OCI-LY7 (cell line): ENCODE results near the gene CCDC83. TPM values are rescaled to one million over a fixed set of nuclear protein-coding genes. Genes with fewer than 3 reads are reported as not detected.

Experiments
- BruUV-seq: library from RNA; stranded (reverse); fragments of 400-500 nt; replicated peaks from 2 replicates; lab custom pipeline; 2021; lab: Mats Ljungman, UMichigan
- CTCF ChIA-PET: fragments of 300-600 bp; sonication (Branson Sonifier 250); formaldehyde crosslinking; loops from one replicate; lab custom pipeline; 2022; ENCODE audit warnings: antibody characterized with exemption; ENCODE audit not compliant: unreplicated experiment; lab: Charles Lee
- POLR2A ChIA-PET: fragments of 300-600 bp; sonication (Branson Sonifier 250); formaldehyde crosslinking; loops from one replicate; lab custom pipeline; 2022; ENCODE audit warnings: antibody characterized with exemption; lab: Charles Lee
- DNase-seq: peaks from one replicate; pipeline ENCODE4 v3.0.0-alpha.2; 2015; ENCODE audit warnings: low spot score
- H2AFZ ChIP-seq: fragments of 200-600 bp; sonication (generic), shearing (Covaris generic); 2 replicates; pipeline ENCODE4 v1.6.1; 2014; ENCODE audit warnings: mild to moderate bottlenecking, antibody characterized with exemption, low read length, moderate library complexity
- H3K27ac ChIP-seq: fragments of 200-600 bp; sonication (generic); 2 replicates; pipeline ENCODE4 v1.5.1; 2014; ENCODE audit warnings: mixed run types, low read depth, mild to moderate bottlenecking, moderate library complexity, low read length, inconsistent platforms; ENCODE audit not compliant: poor library complexity, severe bottlenecking
- H3K36me3 ChIP-seq: fragments of 200-600 bp; sonication (generic); 2 replicates; pipeline ENCODE4 v1.6.1; 2014; ENCODE audit warnings: mild to moderate bottlenecking, antibody characterized with exemption, low read length, moderate library complexity, mixed read lengths; ENCODE audit not compliant: insufficient read depth
- H3K4me1 ChIP-seq: fragments of 200-600 bp; sonication (generic); 2 replicates; pipeline ENCODE4 v1.5.1; 2014; ENCODE audit warnings: mild to moderate bottlenecking, low read length; ENCODE audit not compliant: insufficient read depth, poor library complexity, severe bottlenecking
- H3K4me2 ChIP-seq: fragments of 200-600 bp; sonication (generic); 2 replicates; pipeline ENCODE4 v1.6.1; 2014; ENCODE audit warnings: mild to moderate bottlenecking, low read length
- H3K4me3 ChIP-seq: fragments of 200-600 bp; sonication (generic); 2 replicates; pipeline ENCODE4 v1.5.1; 2014; ENCODE audit warnings: mild to moderate bottlenecking, low read depth, low read length; ENCODE audit not compliant: poor library complexity, severe bottlenecking
- H3K79me2 ChIP-seq: fragments of 200-600 bp; sonication (generic); 2 replicates; pipeline ENCODE4 v1.6.1; 2016; ENCODE audit warnings: low read depth, mild to moderate bottlenecking, low read length, moderate library complexity, mixed read lengths; ENCODE audit not compliant: insufficient read depth
- H3K9me2 ChIP-seq: fragments of 200-600 bp; sonication (generic); 2 replicates; pipeline ENCODE4 v1.6.1; 2016; ENCODE audit warnings: mild to moderate bottlenecking, low read length, mixed read lengths; ENCODE audit not compliant: insufficient read depth
- H3K9me3 ChIP-seq: fragments of 200-600 bp; sonication (generic); 2 replicates; pipeline ENCODE4 v1.6.1; 2014; ENCODE audit warnings: mild to moderate bottlenecking, mixed run types, low read length, mixed read lengths
- H4K20me1 ChIP-seq: fragments of 200-600 bp; sonication (generic); 2 replicates; pipeline ENCODE4 v1.6.1; 2014; ENCODE audit warnings: mild to moderate bottlenecking, antibody characterized with exemption, low read length, moderate library complexity, mixed read lengths; ENCODE audit not compliant: insufficient read depth
- EZH2phosphoT487 ChIP-seq: fragments of 200-600 bp; sonication (generic); IDR thresholded peaks from 2 replicates; pipeline ENCODE4 v1.6.1; 2018; ENCODE audit warnings: low read depth, borderline replicate concordance, mild to moderate bottlenecking, mixed run types, antibody characterized with exemption, low read length, moderate library complexity, mixed read lengths
- intact Hi-C: fragments of 100-400 bp; cut with micrococcal nuclease; formaldehyde crosslinking; loops from one replicate; pipeline ENCODE4 v1.10.0; 2022; ENCODE audit not compliant: unreplicated experiment
- total RNA-seq, 2 experiments: library from RNA; depleted of rRNA in 1 of 2; stranded (reverse); fragments of >200 nt in 1 of 2; shearing (Covaris generic) in 1 of 2; gene quantifications; 2 replicates each; pipeline ENCODE4 v1.2.3, GENCODE V29; 2014 to 2022
- TF ChIP-seq, protein P1 (sequence below): fragments of 200-600 bp; sonication (generic); conservative IDR thresholded peaks from 2 replicates; pipeline ENCODE4 v1.5.1; 2014; ENCODE audit warnings: mild to moderate bottlenecking, antibody characterized with exemption, low read length, moderate library complexity, mixed read lengths

Gene CCDC83
- total RNA-seq, 2 experiments from 2014 or later: not detected

DNA sequence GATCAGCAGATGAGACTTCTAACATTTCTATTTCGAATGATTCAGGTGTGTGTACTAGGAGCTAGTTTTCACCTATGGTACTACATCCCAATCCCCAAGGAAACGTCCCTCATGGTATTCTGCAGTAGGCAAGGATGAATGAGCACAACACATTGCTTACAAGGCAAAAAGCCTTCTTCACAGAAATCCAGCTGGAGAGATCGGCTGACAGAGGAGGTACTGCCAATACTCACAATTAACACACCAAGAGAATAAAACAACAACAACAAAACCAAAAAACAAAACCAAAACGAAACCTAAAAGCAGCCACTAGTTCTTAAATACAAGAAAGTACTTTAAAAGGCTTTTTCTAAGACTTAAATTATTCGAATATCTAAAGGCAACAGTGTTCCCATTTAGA is 112.3 kb downstream of the CCDC83 start:
- no peak for DNase-seq
- H3K4me3 ChIP-seq: no peak overlapping the region
- ChIA-PET POLR2A (interaction anchor here (1.4 kb wide), 1 partner anchor 21 kb away, joined by 3 read pairs; no protein-coding TSS in a partner anchor), CTCF (interaction anchor here (1.2 kb wide), 1 partner anchor 48 kb away, joined by 3 read pairs; no protein-coding TSS in a partner anchor)
- H2AFZ ChIP-seq: no peak overlapping the region
- no peak overlapping the region for H3K4me2 ChIP-seq
- H3K79me2 ChIP-seq: no peaks in the 10 kb centered on the region
- H4K20me1 ChIP-seq: no peaks in the 10 kb centered on the region
- H3K4me1 ChIP-seq: no peaks in the 10 kb centered on the region
- intact Hi-C loops: no loop called here
- TF ChIP-seq, protein P1, sequence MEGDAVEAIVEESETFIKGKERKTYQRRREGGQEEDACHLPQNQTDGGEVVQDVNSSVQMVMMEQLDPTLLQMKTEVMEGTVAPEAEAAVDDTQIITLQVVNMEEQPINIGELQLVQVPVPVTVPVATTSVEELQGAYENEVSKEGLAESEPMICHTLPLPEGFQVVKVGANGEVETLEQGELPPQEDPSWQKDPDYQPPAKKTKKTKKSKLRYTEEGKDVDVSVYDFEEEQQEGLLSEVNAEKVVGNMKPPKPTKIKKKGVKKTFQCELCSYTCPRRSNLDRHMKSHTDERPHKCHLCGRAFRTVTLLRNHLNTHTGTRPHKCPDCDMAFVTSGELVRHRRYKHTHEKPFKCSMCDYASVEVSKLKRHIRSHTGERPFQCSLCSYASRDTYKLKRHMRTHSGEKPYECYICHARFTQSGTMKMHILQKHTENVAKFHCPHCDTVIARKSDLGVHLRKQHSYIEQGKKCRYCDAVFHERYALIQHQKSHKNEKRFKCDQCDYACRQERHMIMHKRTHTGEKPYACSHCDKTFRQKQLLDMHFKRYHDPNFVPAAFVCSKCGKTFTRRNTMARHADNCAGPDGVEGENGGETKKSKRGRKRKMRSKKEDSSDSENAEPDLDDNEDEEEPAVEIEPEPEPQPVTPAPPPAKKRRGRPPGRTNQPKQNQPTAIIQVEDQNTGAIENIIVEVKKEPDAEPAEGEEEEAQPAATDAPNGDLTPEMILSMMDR: no peak
- no peak for TF ChIP-seq EZH2phosphoT487
- no peak overlapping the region for H3K27ac ChIP-seq
- peaks cover 86% of the 10 kb centered on the region for H3K36me3 ChIP-seq
- no peaks in the 10 kb centered on the region for H3K9me2 ChIP-seq
- H3K9me3 ChIP-seq: no peaks in the 10 kb centered on the region
- no TSS peak for BruUV-seq

Other genes with a start within 250 kb of the CCDC83 start
- gene DLG2, start 228.0 kb upstream of the CCDC83 start, total RNA-seq (2014; rRNA removed; shearing (Covaris generic)): 6.1 and 6.9 TPM in 2 replicates
- gene DLG2, start 228.0 kb upstream of the CCDC83 start, total RNA-seq (2022): 8.0 and 8.2 TPM in 2 replicates
- gene TMEM126B, start 226.8 kb upstream of the CCDC83 start, total RNA-seq (2014; rRNA removed; shearing (Covaris generic)): 45.4 and 47.4 TPM in 2 replicates
- gene TMEM126B, start 226.8 kb upstream of the CCDC83 start, total RNA-seq (2022): 61.1 and 63.2 TPM in 2 replicates
- 16.8 and 16.9 TPM in 2 replicates for gene TMEM126A, start 207.4 kb upstream of the CCDC83 start, total RNA-seq (2014; rRNA removed; shearing (Covaris generic))
- 25.6 and 25.7 TPM in 2 replicates for gene TMEM126A, start 207.4 kb upstream of the CCDC83 start, total RNA-seq (2022)
- gene CREBZF, start 190.3 kb upstream of the CCDC83 start, total RNA-seq (2014; rRNA removed; shearing (Covaris generic)): 120 and 128 TPM in 2 replicates
- 82.1 and 82.9 TPM in 2 replicates for gene CREBZF, start 190.3 kb upstream of the CCDC83 start, total RNA-seq (2022)
- gene CCDC89, start 169.2 kb upstream of the CCDC83 start, total RNA-seq (2014; rRNA removed; shearing (Covaris generic)): not detected in 2 replicates
- 0.23 TPM in 1 of 2 replicates, not detected in the other for gene CCDC89, start 169.2 kb upstream of the CCDC83 start, total RNA-seq (2022)
- gene SYTL2, start 44.2 kb upstream of the CCDC83 start, total RNA-seq (2014; rRNA removed; shearing (Covaris generic)): 1.6 and 2.6 TPM in 2 replicates
- 5.1 and 7.3 TPM in 2 replicates for gene SYTL2, start 44.2 kb upstream of the CCDC83 start, total RNA-seq (2022)
- gene PICALM, start 213.7 kb downstream of the CCDC83 start, total RNA-seq (2014; rRNA removed; shearing (Covaris generic)): 77.9 and 84.3 TPM in 2 replicates
- 108 and 110 TPM in 2 replicates for gene PICALM, start 213.7 kb downstream of the CCDC83 start, total RNA-seq (2022)